ENCODE results near the gene KRT35. TPM values are rescaled to one million over a fixed set of nuclear protein-coding genes. Genes with fewer than 3 reads are reported as not detected.

Gene KRT35
- total and polyA plus RNA-seq, 2 of the 13 experiments (the other 11 are each of a cell fraction or from before 2014, with no cell fraction given): not detected

GRCh38 chr17:41530062-41531048 lies 49.4 kb upstream of the KRT35 start (continued):
- TF ChIP-seq YEATS4 (CRISPR knock-in tag; IDR thresholded peaks at IDR 0.05; ENCODE audit: borderline replicate concordance): no peak
- no peak for TF ChIP-seq PLRG1 (conservative IDR thresholded peaks at IDR 0.05)
- peak; percentile 73 for TF ChIP-seq SRF (IDR thresholded peaks at IDR 0.05; ENCODE audit: low read depth, low read length)
- no peak for TF ChIP-seq SMAD3 (CRISPR knock-in tag; IDR thresholded peaks at IDR 0.05)
- 0 out of 2 replicates have a peak, but pooled peaks have one; percentile 7 for TF ChIP-seq TBX2 (CRISPR knock-in tag; IDR thresholded peaks at IDR 0.05; ENCODE audit: borderline replicate concordance)
- no peak for TF ChIP-seq ZNF775 (CRISPR knock-in tag; IDR thresholded peaks at IDR 0.05; ENCODE audit: borderline replicate concordance)
- no peak for TF ChIP-seq ZBTB21 (CRISPR knock-in tag; IDR thresholded peaks at IDR 0.05)
- TF ChIP-seq MXD3 (CRISPR knock-in tag; IDR thresholded peaks at IDR 0.05): no peak
- TF ChIP-seq CC2D1A (CRISPR knock-in tag; IDR thresholded peaks at IDR 0.05): no peak
- TF ChIP-seq ZNF232 (CRISPR knock-in tag; IDR thresholded peaks at IDR 0.05; ENCODE audit: borderline replicate concordance): no peak
- TF ChIP-seq NAIF1 (CRISPR knock-in tag; IDR thresholded peaks at IDR 0.05; ENCODE audit: borderline replicate concordance): no peak
- no peak for TF ChIP-seq AFF4 (CRISPR knock-in tag; IDR thresholded peaks at IDR 0.05)
- no peak for TF ChIP-seq HOXA3 (CRISPR knock-in tag; IDR thresholded peaks at IDR 0.05)
- TF ChIP-seq ZNF274 (CRISPR knock-in tag; IDR thresholded peaks at IDR 0.05): no peak
- no peak for TF ChIP-seq ZNF883 (CRISPR knock-in tag; IDR thresholded peaks at IDR 0.05; ENCODE audit: not compliant biosample characterization)
- TF ChIP-seq SMAD1 (CRISPR knock-in tag; IDR thresholded peaks at IDR 0.05; ENCODE audit: borderline replicate concordance, low read depth): no peak
- no peak for TF ChIP-seq ZNF740 (CRISPR knock-in tag; IDR thresholded peaks at IDR 0.05)
- TF ChIP-seq NR2F6 (IDR thresholded peaks at IDR 0.05): no peak
- TF ChIP-seq NR2F6 (CRISPR knock-in tag; IDR thresholded peaks at IDR 0.05): no peak
- TF ChIP-seq BCL6 (CRISPR knock-in tag; IDR thresholded peaks at IDR 0.05): no peak
- no peak for TF ChIP-seq ZNF136 (CRISPR knock-in tag; IDR thresholded peaks at IDR 0.05; ENCODE audit: low read depth)
- no peak for TF ChIP-seq ZNF841 (CRISPR knock-in tag; IDR thresholded peaks at IDR 0.05; ENCODE audit: borderline replicate concordance)
- TF ChIP-seq NR3C1 (CRISPR knock-in tag; IDR thresholded peaks at IDR 0.05): no peak
- TF ChIP-seq DBP (CRISPR knock-in tag; IDR thresholded peaks at IDR 0.05; ENCODE audit: not compliant biosample characterization): no peak
- no peak for TF ChIP-seq ZNF382 (CRISPR knock-in tag; IDR thresholded peaks at IDR 0.05; ENCODE audit: borderline replicate concordance)
- TF ChIP-seq ZNF207 (IDR thresholded peaks at IDR 0.05; ENCODE audit: borderline replicate concordance): no peak
- no peak for TF ChIP-seq ZNF510 (CRISPR knock-in tag; IDR thresholded peaks at IDR 0.05; ENCODE audit: low read depth)
